ENCODE data around the gene SMIM1. TPM values are rescaled to one million over a fixed set of nuclear protein-coding genes. Genes with fewer than 3 reads are reported as not detected.
"Not testable (repeated sequence)": the region's sequence is repeated elsewhere in the genome, so short reads cannot be mapped to it uniquely, and the experiment has no call there.

The SMIM1 gene
- total and polyA plus RNA-seq, 2 donors (not counting 1 experiment from before 2014, with no cell fraction given): 2.0 TPM; not detected in 1

- peak overlapping the region; percentile 82 for H3K4me2 ChIP-seq (ENCODE audit: extremely low read depth, insufficient read depth, low read length)
- H3K36me3 ChIP-seq (ENCODE audit: control insufficient read depth, insufficient read depth, low read length): peaks cover 3% of the 10 kb centered on the region
- peak overlapping the region; percentile 54 to 74 (median 64) for H3K4me3 ChIP-seq (replicated peaks in 1 of 4; ENCODE audit: control extremely low read depth in 1 of 4, insufficient read depth in 1 of 4, low read depth in 3 of 4, low read length in 4 of 4)
- no peaks in the 10 kb centered on the region for H3K79me2 ChIP-seq (ENCODE audit: control insufficient read depth, insufficient read depth, low read length)
- peak overlapping the region; percentile 64 for H2AFZ ChIP-seq (ENCODE audit: low read length)
- H4K20me1 ChIP-seq (ENCODE audit: control insufficient read depth, extremely low read depth, insufficient read depth, low read length): no peaks in the 10 kb centered on the region
- peak overlapping the region; percentile 62 for H3K9ac ChIP-seq (ENCODE audit: insufficient read depth, low read length)
- peaks cover 4% of the 10 kb centered on the region for H3K4me1 ChIP-seq (ENCODE audit: control insufficient read depth, extremely low read depth, insufficient read depth, low read length)
- no peak for DNase-seq (ENCODE audit: low read depth in 2 of 2)
- TF ChIP-seq EZH2 (IDR thresholded peaks at IDR 0.05; ENCODE audit: low read length, missing control alignments) (no peak), CTCF (conservative IDR thresholded peaks at IDR 0.05 in 1 of 2, IDR thresholded peaks at IDR 0.05 in 1 of 2; ENCODE audit: low read depth in 1 of 2, low read length in 2 of 2) (no peak)
- H3K9me3 ChIP-seq (ENCODE audit: control insufficient read depth, insufficient read depth, low read depth, low read length): no peaks in the 10 kb centered on the region
- no peaks in the 10 kb centered on the region for H3K27me3 ChIP-seq (ENCODE audit: control insufficient read depth, insufficient read depth, low read length)
- no peak overlapping the region for H3K27ac ChIP-seq (ENCODE audit: insufficient read depth, low read length)
Measured at GRCh38 chr1:3747522-3747848, 25.1 kb upstream of the SMIM1 start.

- DNase-seq (ENCODE audit: low read depth in 2 of 2): no peak
- peak overlapping the region; percentile 82 for H3K4me2 ChIP-seq (ENCODE audit: extremely low read depth, insufficient read depth, low read length)
- H3K27me3 ChIP-seq (ENCODE audit: control insufficient read depth, insufficient read depth, low read length): no peaks in the 10 kb centered on the region
- no peaks in the 10 kb centered on the region for H3K36me3 ChIP-seq (ENCODE audit: control insufficient read depth, insufficient read depth, low read length)
- H2AFZ ChIP-seq (ENCODE audit: low read length): peak overlapping the region; percentile 53
- no peaks in the 10 kb centered on the region for H3K9me3 ChIP-seq (ENCODE audit: control insufficient read depth, insufficient read depth, low read depth, low read length)
- TF ChIP-seq EZH2 (IDR thresholded peaks at IDR 0.05; ENCODE audit: low read length, missing control alignments) (no peak), CTCF (conservative IDR thresholded peaks at IDR 0.05 in 1 of 2, IDR thresholded peaks at IDR 0.05 in 1 of 2; ENCODE audit: low read depth in 1 of 2, low read length in 2 of 2) (no peak)
- H3K27ac ChIP-seq (ENCODE audit: insufficient read depth, low read length): no peak overlapping the region
- no peaks in the 10 kb centered on the region for H4K20me1 ChIP-seq (ENCODE audit: control insufficient read depth, extremely low read depth, insufficient read depth, low read length)
- H3K4me3 ChIP-seq (replicated peaks in 1 of 4; ENCODE audit: control extremely low read depth in 1 of 4, insufficient read depth in 1 of 4, low read depth in 3 of 4, low read length in 4 of 4): peak overlapping the region; percentile 54 to 74 (median 64)
- H3K4me1 ChIP-seq (ENCODE audit: control insufficient read depth, extremely low read depth, insufficient read depth, low read length): peaks cover 4% of the 10 kb centered on the region
- H3K9ac ChIP-seq (ENCODE audit: insufficient read depth, low read length): no peak overlapping the region
- H3K79me2 ChIP-seq (ENCODE audit: control insufficient read depth, insufficient read depth, low read length): no peaks in the 10 kb centered on the region
Measured at GRCh38 chr1:3747903-3748302, 24.6 kb upstream of the SMIM1 start.

GRCh38 chr1:3748316-3748900, 24.1 kb upstream of the SMIM1 start:
- H3K4me2 ChIP-seq (ENCODE audit: extremely low read depth, insufficient read depth, low read length); H4K20me1 ChIP-seq (ENCODE audit: control insufficient read depth, extremely low read depth, insufficient read depth, low read length); H3K36me3 ChIP-seq (ENCODE audit: control insufficient read depth, insufficient read depth, low read length); H3K9me3 ChIP-seq (ENCODE audit: control insufficient read depth, insufficient read depth, low read depth, low read length); H3K79me2 ChIP-seq (ENCODE audit: control insufficient read depth, insufficient read depth, low read length); H2AFZ ChIP-seq (ENCODE audit: low read length); DNase-seq (ENCODE audit: low read depth in 2 of 2); H3K9ac ChIP-seq (ENCODE audit: insufficient read depth, low read length); H3K27me3 ChIP-seq (ENCODE audit: control insufficient read depth, insufficient read depth, low read length); H3K27ac ChIP-seq (ENCODE audit: insufficient read depth, low read length); H3K4me1 ChIP-seq (ENCODE audit: control insufficient read depth, extremely low read depth, insufficient read depth, low read length); H3K4me3 ChIP-seq (replicated peaks in 1 of 4; ENCODE audit: control extremely low read depth in 1 of 4, insufficient read depth in 1 of 4, low read depth in 3 of 4, low read length in 4 of 4): not testable (repeated sequence)

Measured in fibroblast of lung (primary cell).